GM12878 (cell line): ENCODE data around the gene HIVEP3.

Experiments used
- GABPA ChIP-seq: IDR thresholded peaks from 2 replicates; pipeline ENCODE4 v1.6.1; 2014; ENCODE audit warnings: antibody characterized with exemption, low read depth, mild to moderate bottlenecking, inconsistent platforms
- MTA2 ChIP-seq: fragments of 450-650 bp; IDR thresholded peaks from 2 replicates; pipeline ENCODE4 v1.6.1; 2016; ENCODE audit warnings: low read depth, mild to moderate bottlenecking, moderate library complexity
- SMC3 ChIP-seq: IDR thresholded peaks from 2 replicates; pipeline ENCODE4 v1.6.1; 2011; ENCODE audit warnings: low read length, improper control_type of control experiment, borderline replicate concordance

DNA sequence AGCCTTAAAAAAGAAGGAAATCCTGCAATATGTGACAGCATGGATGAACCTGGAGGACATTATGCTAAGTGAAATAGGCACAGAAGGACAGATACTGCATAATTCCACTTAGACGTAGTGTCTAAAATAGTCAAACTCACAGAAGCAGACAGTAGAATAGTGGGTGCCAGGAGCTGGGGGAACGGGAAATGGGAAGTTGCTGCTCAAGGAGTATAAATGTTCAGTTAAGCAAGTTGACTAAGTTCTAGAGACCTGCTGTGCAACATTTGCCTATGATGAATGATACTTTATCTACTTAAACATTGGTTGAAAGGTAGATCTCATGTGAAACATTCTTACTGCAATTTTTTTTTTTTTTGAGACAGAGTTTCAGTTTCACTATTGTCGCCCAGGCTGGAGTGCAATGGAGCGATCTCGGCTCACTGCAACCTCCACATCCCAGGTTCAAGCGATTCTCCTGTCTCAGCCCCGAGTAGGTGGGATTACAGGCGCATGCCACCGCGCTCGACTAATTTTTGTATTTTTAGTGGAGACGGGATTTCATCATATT is 197.8 kb downstream of the HIVEP3 start:
- TF ChIP-seq MTA2 (no peak), SMC3 (no peak), GABPA (no peak)
